Measurements from ENCODE around the gene GRID1.

Gene GRID1

GRCh38 chr10:85622425-85622824 lies 744.2 kb downstream of the GRID1 start:
- DNase-seq: no peak

GRCh38 chr10:85621562-85621961 lies 745.0 kb downstream of the GRID1 start:
- no peak for DNase-seq

- no peak for DNase-seq
These were observed 745.8 kb downstream of the GRID1 start for GRCh38 chr10:85620807-85621206.

- DNase-seq: no peak
These were observed 746.8 kb downstream of the GRID1 start for GRCh38 chr10:85619832-85620231.

GRCh38 chr10:85618841-85619240 lies 747.8 kb downstream of the GRID1 start:
- no peak for DNase-seq

- DNase-seq: no peak
These were observed 748.6 kb downstream of the GRID1 start for GRCh38 chr10:85617751-85618546.

- DNase-seq: no peak
These were observed 751.0 kb downstream of the GRID1 start for GRCh38 chr10:85615556-85615955.

- no peak for DNase-seq
These were observed 751.6 kb downstream of the GRID1 start for GRCh38 chr10:85614981-85615380.

- DNase-seq: no peak
These were observed 752.0 kb downstream of the GRID1 start for GRCh38 chr10:85614566-85614965.

GRCh38 chr10:85613391-85613790 lies 753.2 kb downstream of the GRID1 start:
- DNase-seq: no peak

- DNase-seq: no peak
These were observed 753.8 kb downstream of the GRID1 start for GRCh38 chr10:85612833-85613232.

GRCh38 chr10:85612378-85612775 lies 754.2 kb downstream of the GRID1 start:
- DNase-seq: no peak

- DNase-seq: no peak
These were observed 754.7 kb downstream of the GRID1 start for GRCh38 chr10:85611746-85612377.

GRCh38 chr10:85611093-85611740 lies 755.4 kb downstream of the GRID1 start:
- no peak for DNase-seq

GRCh38 chr10:85610381-85611092 lies 756.1 kb downstream of the GRID1 start:
- DNase-seq: no peak

- DNase-seq: no peak
These were observed 757.1 kb downstream of the GRID1 start for GRCh38 chr10:85609509-85609908.

GRCh38 chr10:85608706-85609105 lies 757.9 kb downstream of the GRID1 start:
- DNase-seq: no peak

- DNase-seq: no peak
These were observed 759.4 kb downstream of the GRID1 start for GRCh38 chr10:85607043-85607695.

- DNase-seq: no peak
These were observed 760.2 kb downstream of the GRID1 start for GRCh38 chr10:85606401-85606800.

GRCh38 chr10:85604884-85605283 lies 761.7 kb downstream of the GRID1 start:
- DNase-seq: no peak

GRCh38 chr10:85604136-85604725 lies 762.4 kb downstream of the GRID1 start:
- no peak for DNase-seq

GRCh38 chr10:85603151-85603940 lies 763.2 kb downstream of the GRID1 start:
- no peak for DNase-seq
